Thymus (tissue), 11 donors: ENCODE data around the gene DOCK3. TPM values are rescaled to one million over a fixed set of nuclear protein-coding genes. Genes with fewer than 3 reads are reported as not detected.
"Not testable (repeated sequence)": the region's sequence is repeated elsewhere in the genome, so short reads cannot be mapped to it uniquely, and the experiment has no call there.

ENCODE experiments used
- DNase-seq, 9 donors: peaks; one replicate each; pipeline ENCODE4 v3.0.0-alpha.2; 2013; ENCODE audit warnings: low spot score in 9 of 9, low read depth in 6 of 9, missing footprints in 1 of 9
- H3K27ac ChIP-seq, 2 donors: one replicate each; pipeline ENCODE4 v1.5.1; 2013; ENCODE audit warnings: control low read depth in 1 of 2, low read depth in 1 of 2, low read length in 1 of 2, mild to moderate bottlenecking in 1 of 2, moderate library complexity in 1 of 2
- H3K27me3 ChIP-seq, 2 donors: one replicate each; pipeline ENCODE4 v1.5.1; 2013; ENCODE audit warnings: low read length in 1 of 2; ENCODE audit not compliant: control insufficient read depth in 2 of 2, insufficient read depth in 1 of 2
- H3K36me3 ChIP-seq, 2 donors: one replicate each; pipeline ENCODE4 v1.5.1; 2013; ENCODE audit warnings: low read length in 1 of 2, mild to moderate bottlenecking in 1 of 2, moderate library complexity in 1 of 2; ENCODE audit not compliant: control insufficient read depth in 2 of 2, insufficient read depth in 2 of 2
- H3K4me1 ChIP-seq, 2 donors: one replicate each; pipeline ENCODE4 v1.5.1; 2013; ENCODE audit warnings: low read length in 2 of 2; ENCODE audit not compliant: control insufficient read depth in 2 of 2, insufficient read depth in 2 of 2
- H3K4me3 ChIP-seq, 2 donors: one replicate each; pipeline ENCODE4 v1.5.1; 2013; ENCODE audit warnings: low read length in 2 of 2, control low read depth in 1 of 2, mild to moderate bottlenecking in 1 of 2
- H3K9me3 ChIP-seq, 2 donors: one replicate each; pipeline ENCODE4 v1.5.1; 2013; ENCODE audit warnings: low read length in 1 of 2, mild to moderate bottlenecking in 1 of 2; ENCODE audit not compliant: control insufficient read depth in 2 of 2, insufficient read depth in 1 of 2
- WGBS: extraction: QIAGEN DNeasy Blood & Tissue Kit; methylation state at CpG from one replicate; pipeline ENCODE4 v1.1.7; 2013; 5-methylcytosine and 5-hydroxymethylcytosine counted together
- polyA plus RNA-seq: library from polyadenylated mRNA; stranded (reverse); fragments of 200-250 nt; gene quantifications from one replicate; pipeline ENCODE4 v1.2.3, GENCODE V29; 2013
- total RNA-seq: library from RNA; stranded (reverse); fragments of 120-200 nt; gene quantifications from one replicate; pipeline ENCODE4 v1.2.4, GENCODE V29; 2013
- donor health status: healthy.

Gene DOCK3
- total and polyA plus RNA-seq, 2 donors = 0.05 to 0.21 TPM

GRCh38 chr3:50912746-50913145 is 238.0 kb downstream of the DOCK3 start:
- Histone ChIP-seq H3K4me3 (no peak overlapping the region), H3K27ac (no peak overlapping the region), H3K4me1 (no peaks in the 10 kb centered on the region), H3K9me3 (peaks cover 0 to 3% of the 10 kb centered on the region in 2 donors), H3K27me3 (no peaks in the 10 kb centered on the region), H3K36me3 (no peaks in the 10 kb centered on the region)
- WGBS = 92% methylated on average over 6 of the region's 6 CpGs
- DNase-seq = no peak

- Histone ChIP-seq H3K27me3 (no peaks in the 10 kb centered on the region), H3K4me3 (no peak overlapping the region), H3K9me3 (peaks cover 0 to 3% of the 10 kb centered on the region in 2 donors), H3K4me1 (no peaks in the 10 kb centered on the region), H3K36me3 (no peaks in the 10 kb centered on the region), H3K27ac (no peak overlapping the region)
- 100% methylated on average over 1 of the region's 1 CpG for WGBS
- DNase-seq = no peak
Observed at GRCh38 chr3:50913260-50913659, 238.5 kb downstream of the DOCK3 start.

- not testable (repeated sequence) for H3K4me3 ChIP-seq, DNase-seq, H3K36me3 ChIP-seq, H3K27ac ChIP-seq, H3K4me1 ChIP-seq, H3K27me3 ChIP-seq, H3K9me3 ChIP-seq
- 94% methylated on average over 5 of the region's 5 CpGs for WGBS
Observed at GRCh38 chr3:50922071-50922470, 247.3 kb downstream of the DOCK3 start.

GRCh38 chr3:50923955-50924354 is 249.2 kb downstream of the DOCK3 start:
- H3K4me3 ChIP-seq = no peak overlapping the region
- WGBS = 99% methylated on average over 1 of the region's 1 CpG
- H3K36me3 ChIP-seq = no peaks in the 10 kb centered on the region
- H3K27me3 ChIP-seq = no peaks in the 10 kb centered on the region
- peaks cover 0 to 7% of the 10 kb centered on the region in 2 donors for H3K9me3 ChIP-seq
- no peak overlapping the region for H3K27ac ChIP-seq
- no peaks in the 10 kb centered on the region for H3K4me1 ChIP-seq
- DNase-seq = no peak

- Histone ChIP-seq H3K27me3 (no peaks in the 10 kb centered on the region), H3K4me1 (no peaks in the 10 kb centered on the region)
- 94% methylated on average over 2 of the region's 2 CpGs for WGBS
Observed at GRCh38 chr3:50924638-50925037, 249.9 kb downstream of the DOCK3 start.

GRCh38 chr3:50926868-50927267 is 252.1 kb downstream of the DOCK3 start:
- Histone ChIP-seq H3K4me1 (no peaks in the 10 kb centered on the region), H3K36me3 (no peaks in the 10 kb centered on the region), H3K27ac (no peak overlapping the region), H3K4me3 (no peak overlapping the region), H3K9me3 (peaks cover 0 to 4% of the 10 kb centered on the region in 2 donors), H3K27me3 (no peaks in the 10 kb centered on the region)
- no peak for DNase-seq
- 75% methylated on average over 2 of the region's 2 CpGs for WGBS

More at GRCh38 chr3:50924638-50925037, 249.9 kb downstream of the DOCK3 start:
- no peak for DNase-seq
- peaks cover 0 to 7% of the 10 kb centered on the region in 2 donors for H3K9me3 ChIP-seq
- no peak overlapping the region for H3K4me3 ChIP-seq
- no peak overlapping the region for H3K27ac ChIP-seq
- no peaks in the 10 kb centered on the region for H3K36me3 ChIP-seq

- no peaks in the 10 kb centered on the region for H3K27me3 ChIP-seq
- no peaks in the 10 kb centered on the region for H3K9me3 ChIP-seq
- DNase-seq = no peak
- H3K27ac ChIP-seq = no peak overlapping the region
- H3K4me1 ChIP-seq = no peaks in the 10 kb centered on the region
- WGBS = 96% methylated on average over 20 of the region's 20 CpGs
- H3K36me3 ChIP-seq = no peaks in the 10 kb centered on the region
- H3K4me3 ChIP-seq = no peak overlapping the region
Observed at GRCh38 chr3:50930371-50931208, 255.9 kb downstream of the DOCK3 start.

GRCh38 chr3:50932918-50933317 is 258.2 kb downstream of the DOCK3 start:
- not testable (repeated sequence) for H3K4me3 ChIP-seq, H3K27ac ChIP-seq, H3K4me1 ChIP-seq, H3K36me3 ChIP-seq, H3K9me3 ChIP-seq, DNase-seq, H3K27me3 ChIP-seq
- WGBS = 85% methylated on average over 2 of the region's 2 CpGs

- Histone ChIP-seq H3K4me3 (no peak overlapping the region), H3K27ac (no peak overlapping the region), H3K36me3 (no peaks in the 10 kb centered on the region), H3K9me3 (no peaks in the 10 kb centered on the region), H3K4me1 (no peaks in the 10 kb centered on the region), H3K27me3 (no peaks in the 10 kb centered on the region)
- no peak for DNase-seq
- WGBS = 98% methylated on average over 2 of the region's 2 CpGs
Observed at GRCh38 chr3:50936389-50936788, 261.7 kb downstream of the DOCK3 start.
